T-helper 22 cell (primary cell): ENCODE measurements around the gene REST.
"Not testable (repeated sequence)": the region's sequence is repeated elsewhere in the genome, so short reads cannot be mapped to it uniquely, and the experiment has no call there.

Experiments
- DNase-seq: peaks from one replicate; pipeline ENCODE4 v3.0.0-alpha.2; 2020; ENCODE audit warnings: low read depth

REST gene

DNA sequence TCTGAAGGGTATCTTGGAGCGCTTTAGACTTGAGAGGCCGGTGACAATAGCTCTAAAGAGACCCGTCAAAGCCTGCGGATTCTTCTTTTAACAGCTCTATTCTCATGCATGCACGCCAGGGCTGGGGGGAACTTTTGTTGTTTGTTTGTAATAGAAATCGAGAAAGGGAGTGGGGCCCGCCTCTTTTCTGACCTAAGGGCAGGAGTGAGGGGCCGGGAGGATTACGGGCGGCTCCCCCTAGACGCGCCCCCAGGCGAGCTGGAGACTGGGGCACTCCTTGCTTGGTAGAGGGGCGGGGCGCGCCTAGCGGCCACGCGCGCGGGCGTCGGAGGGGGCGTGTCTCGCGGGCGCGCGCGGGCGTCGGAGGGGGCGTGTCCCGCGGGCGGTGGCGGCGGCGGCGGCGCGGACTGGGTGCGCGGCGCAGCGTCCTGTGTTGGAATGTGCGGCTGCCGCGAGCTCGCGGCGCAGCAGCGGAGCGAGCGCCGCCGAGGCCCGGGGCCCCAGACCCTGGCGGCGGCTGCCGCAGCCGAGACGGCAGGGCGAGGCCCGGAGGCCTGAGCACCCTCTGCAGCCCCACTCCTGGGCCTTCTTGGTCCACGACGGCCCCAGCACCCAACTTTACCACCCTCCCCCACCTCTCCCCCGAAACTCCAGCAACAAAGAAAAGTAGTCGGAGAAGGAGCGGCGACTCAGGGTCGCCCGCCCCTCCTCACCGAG is at the start of gene REST:
TSS of gene REST (plus strand) at position 412 of the 717 bp plus-strand sequence. CDS start 2,739 bp downstream, outside the sequence.
- DNase-seq: peak; percentile 66

DNA sequence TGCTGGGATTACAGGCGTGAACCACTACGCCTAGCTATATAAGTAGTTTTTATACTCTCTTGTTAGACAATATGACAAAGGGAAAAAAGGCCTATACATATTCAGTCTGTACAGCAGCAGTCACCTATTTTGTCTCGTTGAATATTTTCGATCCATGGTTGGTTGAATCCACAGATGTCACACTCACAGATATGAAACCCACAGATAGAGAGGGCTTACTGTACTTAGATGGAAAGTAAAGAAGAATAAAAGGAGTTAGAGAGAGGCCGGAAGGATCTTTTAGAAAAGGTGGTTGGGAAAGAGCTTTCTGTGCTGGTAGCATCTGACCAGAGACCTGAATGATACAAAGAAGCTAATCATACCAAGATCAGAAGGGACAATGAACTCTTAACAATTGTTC is 47.9 kb upstream of the REST start:
- DNase-seq: no peak

DNA sequence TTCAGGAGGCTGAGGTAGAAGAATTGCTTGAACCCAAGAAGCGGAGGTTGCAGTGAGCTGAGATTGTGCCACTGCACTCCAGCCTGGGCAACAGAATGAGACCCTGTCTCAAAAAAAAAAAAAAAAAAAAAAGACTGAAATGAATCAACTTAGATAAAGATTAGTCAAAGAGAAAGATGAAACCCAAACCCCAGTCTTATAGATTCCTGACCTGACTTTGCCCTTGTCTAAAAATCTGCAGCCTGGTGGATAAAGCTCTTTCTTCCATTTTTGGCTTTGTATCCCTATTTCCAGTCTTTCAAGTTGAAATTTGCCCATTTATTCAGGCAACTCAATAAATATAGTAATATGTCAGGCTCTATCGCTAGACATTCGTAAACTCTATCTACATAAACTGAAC is 46.9 kb upstream of the REST start:
- no peak for DNase-seq

DNA sequence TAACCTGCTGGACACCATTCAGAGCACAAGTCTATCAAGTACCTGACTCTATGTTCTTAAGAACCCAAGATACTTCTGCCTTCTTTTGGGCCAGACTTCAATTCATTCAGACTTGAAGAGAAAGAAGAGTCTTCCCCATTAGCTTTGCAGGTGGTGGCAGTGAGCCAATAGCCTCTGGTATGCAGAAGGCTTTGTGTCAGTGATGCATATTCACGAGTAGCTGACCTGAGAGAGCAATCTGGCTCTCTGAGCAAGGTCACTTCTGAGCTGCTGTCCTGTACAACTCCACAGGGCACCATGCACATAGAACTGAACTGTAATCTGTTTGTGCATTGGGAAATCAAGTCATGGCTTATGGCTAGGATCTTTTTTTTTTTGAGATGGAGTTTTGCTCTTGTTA is 46.3 kb upstream of the REST start:
- DNase-seq: no peak

- no peak for DNase-seq
Observed at GRCh38 chr4:56863441-56864139, 44.1 kb upstream of the REST start.

DNA sequence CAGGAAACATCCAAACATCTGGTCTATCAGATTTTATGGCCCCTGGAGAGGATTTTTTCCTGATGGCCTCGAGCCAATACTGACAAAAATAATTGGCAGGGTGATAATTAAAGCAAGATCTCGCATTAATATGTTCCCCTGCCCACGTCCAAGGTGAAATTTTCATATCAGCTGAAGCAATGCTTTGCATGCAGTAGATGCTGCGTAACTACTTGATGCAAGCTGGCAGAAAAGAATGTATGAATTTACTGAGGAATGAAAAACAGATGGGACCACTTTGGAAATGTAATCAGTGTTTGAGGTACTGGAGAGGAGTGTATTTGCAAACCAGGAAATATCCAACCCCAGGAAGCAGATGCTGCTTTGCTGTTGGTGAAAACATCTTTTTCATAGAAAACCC is 36.8 kb upstream of the REST start:
- no peak for DNase-seq

GRCh38 chr4:56871371-56871866 is 36.3 kb upstream of the REST start:
- DNase-seq: no peak

- no peak for DNase-seq
Observed at GRCh38 chr4:56874166-56874565, 33.5 kb upstream of the REST start.

GRCh38 chr4:56874923-56875322 is 32.8 kb upstream of the REST start:
- DNase-seq: no peak

DNA sequence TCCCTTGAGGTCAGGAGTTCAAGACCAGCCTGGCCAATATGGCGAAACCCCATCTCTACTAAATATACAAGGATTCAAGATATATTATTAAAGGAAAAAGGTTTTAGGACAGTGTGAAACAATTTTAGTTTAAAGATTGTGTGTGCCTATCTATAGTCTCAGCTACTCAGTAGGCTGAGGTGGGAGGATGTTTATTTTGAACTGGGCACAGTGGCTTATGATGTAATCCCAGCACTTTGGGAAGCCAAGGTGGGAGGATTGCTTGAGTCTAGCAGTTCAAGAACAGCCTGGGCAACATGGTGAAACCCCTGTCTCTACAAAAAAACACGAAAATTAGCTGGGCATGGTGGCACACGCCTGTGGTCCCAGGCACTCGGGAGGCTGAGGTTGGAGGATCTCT is 31.4 kb upstream of the REST start:
- no peak for DNase-seq

DNA sequence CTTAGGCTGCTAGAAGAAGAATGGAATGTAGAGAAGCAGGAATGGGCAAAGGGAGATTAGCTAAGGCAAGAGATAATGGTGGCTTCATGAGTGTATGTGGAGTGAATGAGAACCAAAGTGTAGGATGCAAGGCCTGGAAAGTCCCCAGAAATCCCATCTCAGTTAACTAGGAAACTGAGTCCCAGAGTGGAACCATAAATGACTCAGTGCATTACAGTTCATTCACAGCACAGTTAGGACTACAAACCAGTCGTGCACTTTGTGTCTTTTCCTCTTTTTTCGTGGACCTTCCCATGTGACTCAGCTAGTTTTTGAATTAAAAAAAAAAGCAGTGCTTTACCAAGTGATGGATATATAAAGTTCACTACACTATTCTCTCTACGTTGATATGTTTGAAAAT is 27.7 kb upstream of the REST start:
- DNase-seq: no peak

DNA sequence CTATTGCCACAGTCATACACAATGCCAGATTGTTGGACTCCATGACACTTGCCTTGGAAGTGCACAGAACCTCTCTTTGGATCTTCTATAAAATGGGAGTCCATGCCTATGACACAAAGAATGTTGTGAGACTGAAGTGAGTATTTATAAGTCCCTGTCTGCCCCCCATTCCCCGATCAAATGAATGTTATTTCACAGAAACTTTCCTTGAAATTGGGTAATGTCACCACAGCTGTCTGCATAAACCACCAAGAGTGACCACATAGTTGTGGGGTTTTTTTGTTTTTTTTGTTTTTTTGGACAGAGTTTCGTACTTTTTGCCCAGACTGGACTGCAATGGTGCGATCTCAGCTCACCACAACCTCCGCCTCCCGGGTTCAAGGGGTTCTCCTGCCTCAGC is 27.1 kb upstream of the REST start:
- no peak for DNase-seq

DNA sequence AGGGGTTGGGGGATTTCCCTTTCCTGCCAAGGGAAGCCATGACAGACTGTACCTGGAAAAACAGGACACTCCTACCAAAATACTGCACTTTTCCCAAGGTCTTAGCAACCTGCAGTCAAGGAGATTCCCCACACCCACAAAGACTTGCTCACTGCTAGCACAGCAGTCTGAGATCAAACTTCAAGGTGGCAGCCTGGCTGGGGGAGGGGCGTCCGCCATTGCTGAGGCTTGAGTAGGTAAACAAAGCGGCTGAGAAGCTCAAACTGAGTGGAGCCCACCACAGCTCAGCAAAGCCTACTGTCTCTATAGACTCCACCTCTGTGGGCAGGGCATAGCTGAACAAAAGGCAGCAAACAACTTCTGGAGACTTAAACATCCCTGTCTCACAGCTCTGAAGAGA is 23.2 kb upstream of the REST start:
- DNase-seq: not testable (repeated sequence)

GRCh38 chr4:56892691-56893090 is 15.0 kb upstream of the REST start:
- DNase-seq: no peak

GRCh38 chr4:56897842-56898241 is 9.9 kb upstream of the REST start:
- DNase-seq: not testable (repeated sequence)

GRCh38 chr4:56900186-56900585 is 7.5 kb upstream of the REST start:
- DNase-seq: not testable (repeated sequence)

DNA sequence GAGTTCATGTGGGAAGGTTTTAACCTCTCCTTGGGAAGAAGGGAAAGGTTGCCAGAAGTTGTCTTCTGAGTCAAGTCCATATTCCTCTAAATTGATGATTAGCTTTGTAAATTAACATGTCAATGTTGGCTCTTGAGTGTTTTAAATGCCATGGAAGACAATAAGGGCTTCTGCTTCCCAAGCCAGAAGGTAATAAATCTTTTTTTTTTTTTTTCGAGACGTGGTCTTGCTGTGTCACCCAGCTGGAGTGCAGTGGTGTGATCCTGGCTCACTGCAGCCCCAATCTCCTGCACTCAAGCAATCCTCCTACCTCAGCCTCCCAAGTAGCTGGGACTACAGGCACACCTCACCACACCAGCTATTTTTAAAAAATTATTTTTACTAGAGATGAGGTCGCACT is 5.0 kb upstream of the REST start:
- no peak for DNase-seq

DNA sequence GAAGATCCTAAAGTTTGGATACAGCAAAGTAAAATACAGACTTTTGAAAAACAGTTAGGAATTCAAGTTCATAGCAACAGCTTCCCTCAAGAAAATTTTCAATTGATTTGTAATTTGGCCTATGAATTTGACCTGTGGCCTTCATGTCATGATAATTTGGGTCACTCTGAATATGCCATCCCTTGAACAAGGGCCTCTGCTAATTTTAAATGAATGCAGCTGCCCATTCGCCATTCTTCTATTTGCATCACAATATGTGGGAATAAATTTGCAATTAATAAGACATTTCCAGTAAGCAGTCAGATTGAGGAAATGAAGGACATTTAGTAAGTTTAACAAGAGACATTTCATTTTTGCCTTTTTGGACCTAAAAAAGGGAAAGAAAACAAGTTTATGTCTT is 1.9 kb upstream of the REST start:
- DNase-seq: no peak

DNA sequence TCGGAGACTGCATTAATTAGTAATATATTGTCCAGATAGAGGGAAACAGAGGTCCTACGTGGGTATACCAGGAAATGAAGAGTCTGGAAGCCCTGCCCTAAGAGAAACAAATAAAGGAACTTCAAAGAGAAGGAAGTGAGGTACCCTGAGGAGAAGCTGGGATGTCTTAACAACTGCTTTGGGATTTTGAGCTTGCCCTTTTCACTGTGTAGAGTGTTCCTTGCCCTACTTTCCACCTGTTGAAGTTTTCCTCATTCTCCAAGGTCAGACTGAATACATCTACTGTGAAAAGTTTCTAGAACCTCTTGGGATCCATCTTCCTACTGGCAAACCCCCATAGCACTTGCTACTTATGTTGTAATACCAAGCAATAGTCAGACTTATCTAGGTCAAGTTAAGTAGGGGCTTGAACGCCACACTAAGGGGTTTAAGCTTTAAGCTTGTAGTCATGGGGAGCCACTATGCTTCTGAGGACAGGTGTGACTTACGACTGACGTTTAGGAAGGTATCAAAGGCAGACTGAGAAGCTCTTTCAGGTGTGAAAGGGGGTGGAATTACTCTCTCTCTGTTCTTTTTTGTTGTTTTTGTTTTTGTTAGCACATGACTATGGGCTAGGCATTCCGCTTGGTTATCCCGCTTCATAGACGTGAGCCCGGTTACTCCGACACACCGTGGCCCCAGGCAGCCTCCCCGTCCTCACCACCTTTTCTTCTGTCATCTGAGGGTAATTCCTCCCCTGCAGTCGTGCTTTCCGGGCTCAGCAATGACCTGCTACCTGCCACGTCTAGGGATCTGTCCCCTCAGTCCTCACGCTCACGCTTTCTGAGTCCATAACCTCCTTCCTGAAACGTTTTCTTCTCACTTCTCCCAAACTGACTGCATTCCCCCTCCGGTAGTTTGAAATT is 959 bp upstream of the REST start:
- DNase-seq: no peak

DNA sequence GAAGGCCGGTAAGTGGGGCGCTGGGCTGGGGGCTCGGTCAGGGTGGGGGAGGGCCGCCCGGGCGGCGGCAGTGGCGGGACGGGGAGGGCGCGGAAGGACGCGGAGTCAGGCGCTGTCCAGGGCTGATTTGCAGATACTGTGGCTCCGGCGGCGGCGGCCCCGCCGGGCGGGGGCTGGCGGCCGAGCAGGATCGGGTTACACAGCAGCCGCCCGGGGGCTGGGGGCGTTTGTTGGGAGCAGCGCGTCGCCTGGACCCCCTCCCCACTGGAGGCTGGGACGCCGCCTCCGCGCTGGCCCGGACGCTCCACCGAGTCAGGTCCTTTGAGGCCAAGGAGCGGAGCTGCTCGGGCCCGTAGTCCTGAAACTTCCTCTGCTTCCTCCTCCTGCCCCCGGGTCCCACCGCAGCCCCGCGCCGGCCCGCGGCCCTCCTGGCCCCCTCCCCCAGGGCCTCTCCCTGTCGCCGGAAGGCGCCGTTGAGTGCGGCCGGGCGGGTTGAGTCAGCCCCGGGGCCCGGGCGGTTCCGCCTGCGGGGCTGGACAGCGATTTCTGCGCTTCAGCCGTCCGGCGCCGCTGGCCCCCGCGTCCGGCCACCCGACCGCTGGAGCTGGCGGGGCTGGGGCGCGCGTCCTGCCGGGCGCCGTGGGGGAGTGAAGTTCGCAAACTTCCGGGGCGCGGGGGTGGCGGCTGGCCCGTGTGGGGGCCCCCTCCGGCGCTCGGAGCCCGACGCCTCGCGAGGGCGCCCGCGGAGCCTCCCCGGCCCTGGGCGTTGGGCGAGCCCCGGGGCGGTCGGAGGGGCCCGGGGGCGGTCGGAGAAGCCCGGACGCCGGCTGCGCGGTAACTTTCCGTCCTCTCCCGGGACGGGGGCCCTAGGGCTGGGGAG is 746 bp downstream of the REST start:
- peak; percentile 56 for DNase-seq

DNA sequence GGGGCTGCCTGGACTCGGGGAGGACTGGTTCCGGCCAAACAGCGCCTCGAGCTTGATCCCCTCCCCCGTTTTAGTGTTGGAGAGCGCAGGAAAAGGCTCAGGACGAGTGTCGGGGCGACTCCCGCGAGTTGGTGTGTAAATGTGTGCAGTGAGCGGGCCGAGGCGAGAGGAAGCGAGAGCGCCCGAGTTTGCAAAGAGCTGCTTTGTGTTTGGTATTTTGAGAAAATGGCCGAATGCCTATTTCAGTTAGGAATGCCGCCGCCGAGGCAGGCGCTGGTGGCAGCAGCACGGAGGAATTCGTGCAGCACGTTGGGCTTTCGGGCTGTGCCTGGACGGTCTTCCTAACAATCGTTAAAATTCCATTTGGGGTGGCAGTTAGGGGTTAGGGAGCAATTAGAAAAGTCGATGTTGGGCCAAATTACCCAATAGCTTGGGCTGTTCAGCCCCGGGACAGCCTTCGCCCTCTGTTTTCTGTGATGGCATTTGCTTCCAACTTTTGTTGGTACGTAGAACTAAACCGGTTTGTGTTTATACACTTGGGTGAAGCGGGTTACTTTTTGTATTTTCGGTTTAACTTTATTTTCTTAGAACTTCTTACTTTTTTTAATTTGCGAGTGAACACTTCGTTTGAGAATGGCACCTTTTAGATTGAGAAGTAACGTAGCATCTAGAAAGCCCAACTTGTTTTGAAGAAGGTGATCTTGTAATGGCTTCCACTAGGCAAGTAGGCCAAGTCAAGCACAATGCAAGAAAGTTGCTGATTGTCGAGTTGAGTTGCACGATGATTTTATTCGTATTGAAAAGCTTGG is 1.6 kb downstream of the REST start:
- DNase-seq: peak; percentile 25
